GM21576 (cell line): ENCODE data around the gene RFESD.
"Not testable (repeated sequence)": the region's sequence is repeated elsewhere in the genome, so short reads cannot be mapped to it uniquely, and the experiment has no call there.

ENCODE experiments used
- ATAC-seq: cut with Tn5 transposase; IDR thresholded peaks from one replicate; pipeline ENCODE4 v1.9.1; 2021; ENCODE audit warnings: mild to moderate bottlenecking, moderate library complexity; ENCODE audit not compliant: unreplicated experiment

The RFESD gene

DNA sequence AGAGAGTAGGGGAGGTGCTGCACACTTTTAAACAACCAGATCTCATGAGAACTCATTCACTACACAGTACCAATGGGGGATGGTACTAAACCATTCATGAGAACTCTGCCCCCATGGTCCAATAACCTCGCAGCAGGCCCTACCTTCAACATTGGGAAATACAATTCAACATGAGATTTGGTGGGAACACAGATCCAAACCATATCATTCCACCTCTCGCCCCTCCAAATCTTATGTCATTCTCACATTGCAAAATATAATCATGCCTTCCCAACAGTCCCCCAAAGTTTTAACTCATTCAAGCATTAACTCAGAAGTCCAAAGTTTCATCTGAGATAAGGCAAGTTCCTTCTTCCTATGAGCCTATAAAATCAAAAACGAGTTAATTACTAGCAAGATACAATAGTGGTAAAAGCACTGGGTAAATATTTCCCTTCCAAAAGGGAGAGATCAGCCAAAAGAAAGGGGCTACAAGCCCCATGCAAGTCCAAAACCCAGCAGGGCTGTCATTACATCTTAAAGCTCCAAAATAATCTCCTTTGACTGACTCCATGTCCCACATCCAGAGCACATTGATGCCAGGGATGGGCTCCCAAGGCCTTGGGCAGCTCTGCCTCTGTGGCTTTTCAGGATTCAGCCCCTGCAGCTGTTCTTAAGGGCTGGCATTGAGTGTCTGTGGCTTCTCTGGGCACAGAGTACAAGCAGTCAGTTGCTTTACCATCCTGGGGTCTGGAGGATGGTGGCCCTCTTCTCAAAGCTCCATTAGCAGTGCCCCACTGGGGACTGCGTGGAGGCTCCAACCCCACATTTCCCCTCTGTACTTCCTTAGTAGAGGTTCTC lies 18.4 kb upstream of the RFESD start:
- no peak for ATAC-seq

DNA sequence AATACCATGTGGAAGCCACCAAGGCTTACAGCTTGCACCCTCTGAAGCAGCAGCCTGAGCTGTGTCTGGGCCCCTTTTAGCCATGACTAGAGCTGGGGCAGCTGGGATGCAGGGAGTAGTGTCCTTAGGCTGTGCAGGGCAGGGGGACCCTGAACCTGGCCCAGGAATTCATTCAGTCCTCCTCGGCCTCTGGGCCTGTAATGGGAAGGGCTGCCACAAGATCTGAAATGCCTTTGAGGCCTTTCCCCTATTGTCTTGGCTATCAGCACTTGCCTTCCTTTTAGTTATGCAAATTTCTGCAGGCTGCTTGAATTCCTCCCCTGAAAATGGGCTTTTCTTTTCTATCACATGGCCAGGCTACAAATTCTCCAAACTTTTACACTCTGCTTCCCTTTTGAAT lies 17.6 kb upstream of the RFESD start:
- ATAC-seq: no peak

DNA sequence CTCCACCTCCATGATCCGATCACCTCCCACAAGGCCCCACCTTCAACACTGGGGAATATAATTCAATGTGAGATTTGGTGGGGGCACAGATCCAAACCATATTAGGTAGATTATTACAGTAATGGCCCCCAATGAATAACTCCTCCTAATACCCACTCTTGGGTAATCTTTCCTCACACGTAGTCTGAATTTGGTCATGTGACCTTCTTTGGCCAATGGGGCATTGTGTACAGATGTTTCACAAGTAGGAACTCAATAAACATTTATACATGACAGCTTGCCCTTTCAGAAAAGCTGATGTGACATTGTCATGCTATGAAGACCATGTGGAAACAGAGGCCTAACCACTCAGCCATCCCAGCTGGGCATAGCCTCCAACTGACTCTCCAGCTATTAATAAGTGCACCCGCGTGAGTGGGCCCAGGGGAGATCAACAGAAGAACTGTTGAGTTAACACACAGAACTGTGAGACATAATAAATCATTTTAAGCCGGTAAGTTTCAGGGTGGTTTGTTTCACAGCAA lies 16.1 kb upstream of the RFESD start:
- ATAC-seq: no peak

DNA sequence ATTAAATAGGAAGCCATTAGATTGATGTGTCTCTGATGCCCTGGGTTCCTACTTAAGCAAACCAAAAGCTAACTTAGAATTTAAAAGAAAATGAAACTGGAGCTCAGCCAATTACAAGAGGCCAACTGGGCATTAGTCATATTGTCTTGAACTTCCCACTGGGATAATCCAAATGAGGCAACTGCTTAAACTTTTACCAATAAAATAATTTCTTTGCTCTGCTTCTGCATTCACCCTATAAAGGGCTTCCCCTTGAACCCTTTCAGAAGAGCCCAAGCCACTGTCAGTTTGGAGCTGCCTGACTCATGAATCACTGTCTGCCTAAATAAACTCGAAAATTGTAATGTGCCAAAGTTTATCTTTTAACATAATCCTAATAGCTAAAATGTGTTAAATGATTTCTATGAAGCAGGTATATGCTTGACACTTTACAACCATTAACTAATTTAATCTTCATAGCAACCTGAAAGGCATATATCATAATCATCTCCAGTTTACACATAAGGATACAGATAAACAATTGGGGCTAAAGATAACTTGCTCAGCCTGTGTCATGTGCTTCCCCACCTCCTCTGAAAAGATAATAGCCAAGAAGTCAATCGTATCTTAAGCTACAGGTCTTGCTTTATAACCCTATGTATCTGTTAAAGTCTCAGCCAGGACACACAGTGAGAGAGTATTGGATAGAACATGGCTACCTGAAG lies 15.2 kb upstream of the RFESD start:
- no peak for ATAC-seq

DNA sequence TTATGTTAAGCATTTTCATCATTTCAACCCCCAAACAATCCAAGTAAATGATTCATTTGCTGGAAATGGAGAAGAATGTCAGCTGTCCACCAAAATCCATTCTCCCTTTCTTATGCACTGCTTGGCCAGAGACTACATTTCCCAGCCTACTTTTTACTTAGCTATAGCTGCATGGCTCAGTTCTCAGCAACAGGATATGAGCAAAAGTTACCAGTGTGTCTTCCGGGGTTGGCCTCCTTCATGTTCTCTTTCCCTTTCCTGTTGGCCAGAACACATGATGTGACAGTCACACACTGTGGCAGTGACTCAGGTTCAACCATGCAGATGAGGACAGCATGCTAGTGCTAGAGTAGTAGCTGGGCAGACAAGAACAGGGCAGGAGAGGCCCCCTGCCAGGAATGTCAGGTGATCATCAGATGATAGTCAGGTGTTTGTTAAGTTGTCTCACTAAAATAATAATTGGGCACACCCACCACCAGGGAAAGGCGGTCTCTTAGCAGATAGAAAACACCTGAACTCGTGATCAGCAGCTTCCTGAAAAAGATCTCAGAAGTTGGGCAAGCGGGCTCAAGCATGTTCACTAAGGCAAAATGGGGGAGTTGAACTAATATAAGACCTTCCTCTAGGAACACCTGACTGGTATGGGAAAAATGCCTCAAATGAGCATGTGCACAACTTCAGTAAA lies 14.4 kb upstream of the RFESD start:
- ATAC-seq: peak; percentile 95

DNA sequence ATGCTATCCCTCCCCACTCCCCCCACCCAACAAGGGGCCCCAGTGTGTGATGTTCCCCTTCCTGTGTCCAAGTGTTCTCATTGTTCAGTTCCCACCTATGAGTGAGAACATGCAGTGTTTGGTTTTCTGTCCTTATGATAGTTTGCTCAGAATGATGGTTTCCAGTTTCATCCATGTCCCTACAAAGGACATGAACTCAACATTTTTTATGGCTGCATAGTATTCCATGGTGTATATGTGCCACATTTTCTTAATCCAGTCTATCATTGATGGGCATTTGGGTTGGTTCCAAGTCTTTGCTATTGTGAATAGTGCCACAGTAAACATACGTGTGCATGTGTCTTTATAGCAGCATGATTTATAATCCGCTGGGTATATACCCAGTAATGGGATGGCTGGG lies 13.6 kb upstream of the RFESD start:
- not testable (repeated sequence) for ATAC-seq

DNA sequence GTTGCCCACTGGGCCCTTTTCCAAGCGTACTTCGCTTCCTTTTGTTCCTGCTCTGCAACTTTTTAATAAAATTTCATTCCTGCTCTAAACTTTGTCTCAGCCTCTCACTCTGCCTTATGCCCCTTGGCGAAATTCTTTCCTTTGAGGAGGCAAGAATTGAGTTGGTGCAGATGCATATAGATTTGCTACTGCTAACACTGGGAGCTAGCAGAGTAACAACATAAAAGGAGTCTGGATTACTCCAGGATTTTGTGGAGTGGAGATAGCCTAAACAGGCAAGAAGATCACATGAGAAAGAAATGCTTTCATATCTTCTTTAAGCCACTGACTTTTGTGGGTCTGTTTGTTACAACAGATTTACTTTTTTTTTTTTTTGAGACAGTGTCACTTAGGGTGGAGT lies 12.9 kb upstream of the RFESD start:
- ATAC-seq: no peak

DNA sequence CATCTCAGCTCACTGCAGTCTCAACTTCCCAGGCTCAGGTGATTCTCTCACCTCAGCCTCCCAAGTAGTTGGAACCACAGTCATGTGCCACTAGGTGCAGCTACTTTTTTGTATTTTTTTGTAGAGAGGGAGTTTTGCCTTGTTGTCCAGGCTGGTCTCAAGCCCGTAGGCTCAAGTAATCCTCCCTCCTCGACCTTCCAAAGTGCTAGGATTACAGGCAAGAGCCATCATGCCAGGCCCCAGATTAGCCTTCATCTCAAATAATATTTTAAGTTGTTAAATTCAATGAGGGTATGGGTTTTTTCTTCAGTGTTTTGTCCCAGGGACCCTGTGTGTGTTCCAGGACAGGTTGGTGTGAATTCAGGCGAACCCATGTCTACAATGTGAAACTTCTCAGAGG lies 12.5 kb upstream of the RFESD start:
- ATAC-seq: no peak

DNA sequence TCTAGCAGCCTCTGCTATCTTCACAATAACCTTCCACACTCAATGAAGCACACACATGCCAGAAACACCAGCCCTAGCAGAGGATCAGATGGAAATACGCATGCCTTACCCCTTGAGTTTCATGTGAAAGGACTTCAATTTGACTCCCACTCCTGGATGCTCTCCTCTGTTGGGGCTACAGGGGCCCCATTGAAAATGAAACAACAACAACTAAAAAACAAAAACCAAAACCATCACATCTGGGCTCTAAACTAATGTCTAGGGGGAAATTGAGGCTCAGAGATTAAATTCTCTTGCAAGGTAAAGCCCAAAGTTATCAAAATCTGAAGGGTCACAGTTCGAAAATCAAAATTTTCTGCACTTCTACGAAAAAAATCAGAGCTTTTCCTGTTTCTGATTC lies 7.9 kb upstream of the RFESD start:
- no peak for ATAC-seq

DNA sequence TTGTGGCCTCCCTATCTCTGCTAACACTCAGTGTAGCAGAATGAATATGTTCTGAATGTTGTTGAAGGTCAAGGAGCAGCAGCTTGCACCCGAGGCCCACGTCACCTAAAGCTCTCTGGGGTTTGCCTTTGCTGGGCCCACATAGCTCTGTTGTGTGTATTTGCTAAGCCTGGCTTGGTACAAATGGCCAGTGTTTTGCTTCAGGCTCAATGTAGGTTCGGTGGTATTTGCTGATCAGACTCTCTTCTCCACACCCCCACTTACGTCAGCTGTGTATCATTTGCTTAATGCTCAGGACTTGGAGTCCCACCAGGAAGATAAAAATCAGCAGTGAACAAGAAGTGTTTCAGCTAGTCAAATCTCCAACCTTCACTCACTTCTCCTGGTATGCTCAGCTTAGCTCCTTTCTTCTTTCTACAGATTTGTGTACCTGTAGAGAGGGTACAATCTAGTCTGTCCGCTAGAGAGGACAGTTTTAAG lies 4.8 kb upstream of the RFESD start:
- no peak for ATAC-seq

DNA sequence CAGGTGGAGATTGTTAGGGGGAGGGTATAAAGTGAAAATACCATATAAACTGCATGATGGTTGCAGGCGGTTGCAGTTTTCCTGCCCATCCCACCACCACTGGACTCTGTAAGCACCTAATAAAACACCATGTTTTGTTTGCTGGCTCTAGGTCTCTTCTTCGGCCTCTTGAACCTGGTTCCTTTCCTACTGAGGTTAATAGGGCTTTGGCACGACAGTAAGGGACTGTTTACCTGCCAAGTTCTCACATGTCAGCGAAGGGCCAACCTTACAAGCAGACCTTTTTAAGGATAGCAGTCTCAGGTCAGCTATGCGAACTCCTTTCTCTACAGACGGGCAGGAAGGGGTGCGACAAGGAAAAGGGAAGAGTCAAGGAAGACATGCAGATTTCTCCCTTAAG lies 3.4 kb upstream of the RFESD start:
- no peak for ATAC-seq

DNA sequence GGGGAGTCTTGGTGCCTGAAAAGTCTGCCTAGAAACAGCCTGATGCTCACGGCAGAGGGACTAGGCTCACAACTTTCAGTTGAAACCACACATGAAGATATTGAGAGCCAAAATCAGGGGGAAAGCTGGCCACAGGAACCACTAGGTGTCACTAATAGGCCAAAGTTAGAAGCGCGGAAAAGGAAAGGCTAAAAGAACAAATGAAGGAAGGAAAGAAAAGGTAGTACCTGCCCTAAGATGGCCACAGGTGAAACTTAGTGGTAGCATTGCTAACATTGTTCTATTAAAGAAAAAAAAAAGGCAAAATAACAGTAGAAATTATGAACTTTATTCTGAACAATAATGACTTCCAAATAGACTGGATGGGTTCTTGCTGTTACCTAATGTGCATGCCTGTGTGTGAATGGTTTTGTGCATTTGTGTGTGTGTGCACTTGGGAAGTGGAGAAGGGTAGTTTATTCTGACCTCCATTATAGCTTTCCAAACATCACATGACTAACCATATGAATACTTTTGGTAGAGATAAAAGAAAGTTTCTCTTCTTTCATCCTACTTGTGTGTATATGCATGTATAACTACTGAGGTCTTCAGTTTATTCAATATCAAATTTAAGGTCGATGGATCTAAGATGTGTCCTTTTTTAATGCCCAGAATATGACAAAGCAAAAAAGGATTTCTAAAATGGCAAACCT lies 2.1 kb upstream of the RFESD start:
- ATAC-seq: peak; percentile 37

DNA sequence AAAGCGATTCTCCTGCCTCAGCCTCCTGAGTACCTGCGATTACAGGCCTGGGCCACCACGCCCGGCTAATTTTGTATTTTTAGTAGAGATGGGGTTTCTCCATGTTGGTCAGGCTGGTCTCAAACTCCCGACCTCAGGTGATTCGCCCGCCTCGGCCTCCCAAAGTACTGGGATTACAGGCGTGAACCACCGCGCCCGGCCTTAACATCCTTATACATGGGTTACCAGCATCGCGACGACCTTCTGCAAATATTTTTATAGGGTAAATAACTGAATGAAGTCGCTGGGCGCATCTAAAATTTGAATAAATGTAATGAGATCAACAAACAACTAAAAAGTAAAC lies 380 bp upstream of the RFESD start:
- ATAC-seq: not testable (repeated sequence)

DNA sequence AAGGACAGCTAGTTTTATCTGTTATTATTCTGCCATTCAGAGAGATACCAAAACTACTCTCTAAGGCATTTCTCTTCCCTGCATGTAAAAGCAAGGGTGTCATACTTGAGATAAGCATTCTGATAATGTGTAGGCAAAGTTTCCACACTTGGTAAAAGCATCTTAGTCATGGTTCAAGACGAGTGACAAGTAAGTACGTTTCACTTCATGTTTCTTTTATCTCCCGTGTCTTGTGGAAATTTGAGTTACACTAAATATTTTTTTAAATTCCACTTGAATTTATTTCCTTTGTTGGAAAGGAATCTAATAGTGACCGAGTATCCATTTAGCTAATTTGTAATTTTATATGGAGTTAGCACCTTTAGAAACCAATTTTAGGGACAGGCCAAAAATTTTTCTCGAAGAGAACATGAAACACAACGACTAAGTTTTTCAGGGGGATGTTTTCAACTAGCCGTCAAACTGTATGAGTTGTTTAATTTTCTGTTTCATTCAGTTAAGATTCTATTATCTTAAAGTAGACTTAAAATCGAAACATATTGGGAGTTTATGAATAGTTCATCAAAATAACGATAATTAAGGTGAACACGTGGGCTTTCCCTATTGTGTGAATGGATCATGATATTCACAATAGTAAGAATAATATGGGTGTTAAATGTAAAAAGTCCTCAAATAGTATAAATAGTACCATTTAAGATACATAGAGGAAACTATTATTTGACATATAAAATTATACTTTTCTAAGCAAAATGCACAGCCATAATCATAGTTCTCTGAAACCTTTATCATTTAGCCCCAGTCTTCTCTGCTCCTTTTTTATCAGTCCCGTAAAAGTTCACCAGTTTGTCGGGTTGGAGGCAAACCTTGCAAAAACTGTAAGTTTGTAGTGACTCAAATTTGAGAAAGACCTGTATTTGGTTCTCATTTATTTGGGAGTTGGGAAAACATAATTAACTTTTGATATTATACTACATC lies 1.6 kb downstream of the RFESD start:
- ATAC-seq: no peak

DNA sequence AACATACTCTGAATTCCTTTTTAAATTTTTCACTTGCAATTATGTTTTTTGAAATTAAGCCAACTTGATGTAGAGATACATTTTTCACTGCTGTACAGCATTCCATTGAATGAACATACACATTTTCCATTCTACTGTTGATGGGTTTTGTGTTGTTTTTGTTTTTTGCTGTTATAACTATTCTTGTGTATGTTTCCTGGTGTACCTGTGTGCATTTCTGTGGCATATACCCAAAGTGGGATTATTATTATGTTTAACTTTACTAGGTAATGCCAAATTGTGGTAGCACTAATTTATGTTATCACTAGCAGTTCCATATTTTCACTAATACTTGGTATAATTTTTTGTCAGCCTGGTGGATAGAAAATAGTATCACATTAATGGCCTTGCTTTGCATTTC lies 2.7 kb downstream of the RFESD start:
- ATAC-seq: no peak

DNA sequence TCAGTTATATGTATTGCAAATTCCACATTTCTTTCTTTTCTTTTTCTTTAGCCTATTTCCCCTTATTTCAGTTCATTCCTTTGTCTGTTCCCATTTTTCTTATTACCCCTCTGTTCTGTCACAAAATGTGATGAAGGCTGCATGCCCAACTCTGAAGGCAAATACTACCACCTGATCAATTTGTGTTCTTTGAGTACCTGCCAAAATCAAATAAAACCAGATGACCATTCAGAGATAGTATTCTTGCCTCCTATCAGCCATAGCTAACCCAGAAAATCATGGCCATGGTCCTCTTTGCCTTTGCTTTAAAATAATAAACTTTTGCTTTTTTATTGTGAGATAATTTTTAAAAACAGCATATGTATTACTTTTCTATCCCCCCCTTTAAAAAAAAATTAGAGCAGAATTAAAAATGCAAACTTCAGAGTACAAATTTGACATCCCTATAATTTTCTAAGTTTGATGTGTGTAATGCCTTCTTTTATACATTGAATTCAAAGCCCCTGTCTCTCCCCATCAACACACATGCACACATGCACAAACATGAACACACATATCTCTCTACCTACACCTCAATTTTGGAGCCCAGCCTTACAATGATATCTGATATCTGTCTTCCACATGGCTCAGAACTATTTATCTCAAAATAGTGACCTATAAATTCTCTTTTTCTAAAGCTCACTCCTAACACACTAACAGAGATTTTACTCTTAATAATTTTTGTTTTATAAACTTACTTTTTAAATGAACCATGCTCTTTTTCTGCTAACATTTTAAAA lies 3.5 kb downstream of the RFESD start:
- ATAC-seq: no peak

DNA sequence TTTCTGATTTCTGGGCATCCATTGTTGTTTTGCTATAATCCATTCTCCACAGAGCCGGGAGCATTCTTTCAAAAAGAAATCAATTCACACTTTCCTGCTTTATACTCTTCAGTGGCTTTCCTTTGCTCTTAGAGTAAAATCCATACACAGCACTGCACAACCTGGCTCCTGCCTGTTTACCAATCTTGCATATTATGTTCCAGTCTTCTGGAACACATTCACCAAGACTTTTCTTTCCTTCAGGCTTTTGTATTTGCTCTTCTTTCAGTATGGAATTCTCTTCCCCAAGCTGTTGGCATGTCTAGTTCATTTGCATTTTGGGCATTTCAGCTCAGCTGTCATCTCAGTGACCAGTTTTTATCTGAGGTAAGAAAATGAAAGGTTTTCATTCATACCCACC lies 6.3 kb downstream of the RFESD start:
- ATAC-seq: no peak

DNA sequence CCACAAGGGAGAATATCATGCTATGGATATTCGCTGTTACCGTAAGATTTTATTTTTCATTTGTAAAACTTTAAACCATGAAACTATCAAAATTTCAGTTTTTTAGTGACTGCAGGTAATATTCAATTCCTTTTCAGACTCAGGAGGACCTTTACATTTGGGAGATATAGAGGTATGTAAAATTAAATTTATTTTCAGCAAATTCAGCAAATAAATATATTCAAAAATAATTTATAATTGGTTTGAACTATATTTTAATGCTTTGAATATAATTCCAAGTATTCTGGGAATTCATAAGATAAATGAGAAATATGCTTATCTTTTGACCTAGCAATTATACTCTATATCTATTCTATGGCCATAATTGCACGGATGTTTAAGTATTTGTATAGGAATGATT lies 7.6 kb downstream of the RFESD start:
- no peak for ATAC-seq

DNA sequence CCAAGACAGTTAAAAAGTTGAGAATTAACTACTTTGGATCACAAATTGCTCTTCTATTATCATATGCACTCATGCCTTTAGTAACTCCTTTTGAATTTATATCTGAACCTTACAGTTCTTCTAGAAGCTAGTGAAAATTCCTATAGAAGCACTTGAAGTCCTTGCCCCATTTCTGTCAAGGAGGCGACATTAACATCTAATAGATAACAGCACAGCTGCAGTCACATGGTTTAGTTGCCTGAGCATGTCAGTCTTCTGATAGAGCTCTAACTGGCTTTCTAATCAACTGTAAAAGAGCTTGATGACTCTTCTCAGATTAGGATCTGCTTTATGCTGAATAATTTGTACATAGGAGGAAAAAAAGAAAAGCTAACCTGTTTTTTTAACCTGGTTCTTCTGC lies 9.0 kb downstream of the RFESD start:
- no peak for ATAC-seq
